Measurements from ENCODE around the gene MACROH2A1. TPM values are rescaled to one million over a fixed set of nuclear protein-coding genes. Genes with fewer than 3 reads are reported as not detected.

Gene MACROH2A1
- total and polyA plus RNA-seq, 10 of the 15 experiments (the other 5 are each of a cell fraction or from before 2014, with no cell fraction given) = 45.7 to 230 (median 196) TPM

DNA sequence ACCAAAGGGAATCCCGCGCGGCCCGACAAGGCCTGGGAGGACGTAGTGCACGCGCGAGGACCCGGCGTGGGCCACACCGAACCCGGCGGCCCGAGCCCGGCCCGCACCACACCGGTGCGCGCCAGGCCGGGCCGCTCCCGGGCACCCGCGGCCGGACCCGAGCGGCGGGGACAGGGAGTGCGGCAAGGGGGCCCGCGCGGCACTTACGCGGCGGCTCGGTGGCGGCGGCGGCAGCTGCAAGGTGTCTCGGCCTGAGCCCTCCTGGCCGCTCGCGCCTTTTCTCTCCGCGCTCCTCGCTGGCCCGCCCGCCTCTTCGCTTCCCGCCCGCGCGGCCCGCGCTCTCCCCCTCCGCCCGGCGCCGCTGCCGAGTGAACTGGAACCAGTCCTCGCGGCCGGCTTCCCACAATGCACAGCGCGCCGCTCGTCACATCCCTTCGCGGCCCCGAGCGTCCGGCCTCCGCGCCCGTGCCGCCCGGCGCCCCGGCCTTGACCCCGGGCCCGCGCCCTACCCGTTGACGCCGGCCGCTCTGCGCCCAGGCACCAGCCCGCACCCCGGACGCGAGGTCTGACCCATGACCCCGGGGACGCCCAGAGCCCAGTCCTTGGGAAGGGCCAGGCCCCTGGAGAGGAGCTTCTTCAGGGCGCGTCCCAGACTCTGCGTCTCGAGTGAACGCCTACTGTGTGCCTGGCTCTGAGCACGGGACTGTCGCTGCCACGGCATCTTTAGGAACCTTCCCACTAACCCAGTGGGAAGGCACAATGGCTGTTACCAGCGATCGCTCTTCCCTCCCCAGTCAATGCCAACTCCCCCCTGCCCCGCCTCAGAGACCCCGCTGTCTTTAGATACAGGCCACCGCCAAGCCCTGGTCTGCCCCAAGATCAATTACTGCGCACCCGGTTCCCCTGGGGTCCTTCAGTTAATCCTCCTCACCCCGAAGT lies at the start of gene MACROH2A1 (continued):
- peak; percentile 76; the same call in 1 of the 2 replicates for TF ChIP-seq POLR2AphosphoS2 (IDR thresholded peaks at IDR 0.05; ENCODE audit: low read depth, low read length)
- 0 out of 2 replicates have a peak, but pooled peaks have one; percentile 40 for TF ChIP-seq CHD1 (IDR thresholded peaks at IDR 0.05; ENCODE audit: low read depth, low read length)
- TF ChIP-seq RELA (IDR thresholded peaks at IDR 0.05; ENCODE audit: borderline replicate concordance, partially characterized antibody) = peak; percentile 52
- TF ChIP-seq STAT3 (IDR thresholded peaks at IDR 0.05; ENCODE audit: low read depth, low read length) = no peak
- TF ChIP-seq, protein P1, sequence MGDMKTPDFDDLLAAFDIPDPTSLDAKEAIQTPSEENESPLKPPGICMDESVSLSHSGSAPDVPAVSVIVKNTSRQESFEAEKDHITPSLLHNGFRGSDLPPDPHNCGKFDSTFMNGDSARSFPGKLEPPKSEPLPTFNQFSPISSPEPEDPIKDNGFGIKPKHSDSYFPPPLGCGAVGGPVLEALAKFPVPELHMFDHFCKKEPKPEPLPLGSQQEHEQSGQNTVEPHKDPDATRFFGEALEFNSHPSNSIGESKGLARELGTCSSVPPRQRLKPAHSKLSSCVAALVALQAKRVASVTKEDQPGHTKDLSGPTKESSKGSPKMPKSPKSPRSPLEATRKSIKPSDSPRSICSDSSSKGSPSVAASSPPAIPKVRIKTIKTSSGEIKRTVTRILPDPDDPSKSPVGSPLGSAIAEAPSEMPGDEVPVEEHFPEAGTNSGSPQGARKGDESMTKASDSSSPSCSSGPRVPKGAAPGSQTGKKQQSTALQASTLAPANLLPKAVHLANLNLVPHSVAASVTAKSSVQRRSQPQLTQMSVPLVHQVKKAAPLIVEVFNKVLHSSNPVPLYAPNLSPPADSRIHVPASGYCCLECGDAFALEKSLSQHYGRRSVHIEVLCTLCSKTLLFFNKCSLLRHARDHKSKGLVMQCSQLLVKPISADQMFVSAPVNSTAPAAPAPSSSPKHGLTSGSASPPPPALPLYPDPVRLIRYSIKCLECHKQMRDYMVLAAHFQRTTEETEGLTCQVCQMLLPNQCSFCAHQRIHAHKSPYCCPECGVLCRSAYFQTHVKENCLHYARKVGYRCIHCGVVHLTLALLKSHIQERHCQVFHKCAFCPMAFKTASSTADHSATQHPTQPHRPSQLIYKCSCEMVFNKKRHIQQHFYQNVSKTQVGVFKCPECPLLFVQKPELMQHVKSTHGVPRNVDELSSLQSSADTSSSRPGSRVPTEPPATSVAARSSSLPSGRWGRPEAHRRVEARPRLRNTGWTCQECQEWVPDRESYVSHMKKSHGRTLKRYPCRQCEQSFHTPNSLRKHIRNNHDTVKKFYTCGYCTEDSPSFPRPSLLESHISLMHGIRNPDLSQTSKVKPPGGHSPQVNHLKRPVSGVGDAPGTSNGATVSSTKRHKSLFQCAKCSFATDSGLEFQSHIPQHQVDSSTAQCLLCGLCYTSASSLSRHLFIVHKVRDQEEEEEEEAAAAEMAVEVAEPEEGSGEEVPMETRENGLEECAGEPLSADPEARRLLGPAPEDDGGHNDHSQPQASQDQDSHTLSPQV (IDR thresholded peaks at IDR 0.05) = no peak
- TF ChIP-seq RFX5 (IDR thresholded peaks at IDR 0.05; ENCODE audit: low read depth, low read length) = no peak
- TF ChIP-seq BHLHE40 (IDR thresholded peaks at IDR 0.05; ENCODE audit: borderline replicate concordance in 1 of 2, low read depth in 2 of 2, low read length in 1 of 2) = peak; percentile 84 to 98; a peak in 3 of 4 replicates
- TF ChIP-seq CREB1 (IDR thresholded peaks at IDR 0.05; ENCODE audit: low read depth) = peak; percentile 88
- TF ChIP-seq, protein P2, sequence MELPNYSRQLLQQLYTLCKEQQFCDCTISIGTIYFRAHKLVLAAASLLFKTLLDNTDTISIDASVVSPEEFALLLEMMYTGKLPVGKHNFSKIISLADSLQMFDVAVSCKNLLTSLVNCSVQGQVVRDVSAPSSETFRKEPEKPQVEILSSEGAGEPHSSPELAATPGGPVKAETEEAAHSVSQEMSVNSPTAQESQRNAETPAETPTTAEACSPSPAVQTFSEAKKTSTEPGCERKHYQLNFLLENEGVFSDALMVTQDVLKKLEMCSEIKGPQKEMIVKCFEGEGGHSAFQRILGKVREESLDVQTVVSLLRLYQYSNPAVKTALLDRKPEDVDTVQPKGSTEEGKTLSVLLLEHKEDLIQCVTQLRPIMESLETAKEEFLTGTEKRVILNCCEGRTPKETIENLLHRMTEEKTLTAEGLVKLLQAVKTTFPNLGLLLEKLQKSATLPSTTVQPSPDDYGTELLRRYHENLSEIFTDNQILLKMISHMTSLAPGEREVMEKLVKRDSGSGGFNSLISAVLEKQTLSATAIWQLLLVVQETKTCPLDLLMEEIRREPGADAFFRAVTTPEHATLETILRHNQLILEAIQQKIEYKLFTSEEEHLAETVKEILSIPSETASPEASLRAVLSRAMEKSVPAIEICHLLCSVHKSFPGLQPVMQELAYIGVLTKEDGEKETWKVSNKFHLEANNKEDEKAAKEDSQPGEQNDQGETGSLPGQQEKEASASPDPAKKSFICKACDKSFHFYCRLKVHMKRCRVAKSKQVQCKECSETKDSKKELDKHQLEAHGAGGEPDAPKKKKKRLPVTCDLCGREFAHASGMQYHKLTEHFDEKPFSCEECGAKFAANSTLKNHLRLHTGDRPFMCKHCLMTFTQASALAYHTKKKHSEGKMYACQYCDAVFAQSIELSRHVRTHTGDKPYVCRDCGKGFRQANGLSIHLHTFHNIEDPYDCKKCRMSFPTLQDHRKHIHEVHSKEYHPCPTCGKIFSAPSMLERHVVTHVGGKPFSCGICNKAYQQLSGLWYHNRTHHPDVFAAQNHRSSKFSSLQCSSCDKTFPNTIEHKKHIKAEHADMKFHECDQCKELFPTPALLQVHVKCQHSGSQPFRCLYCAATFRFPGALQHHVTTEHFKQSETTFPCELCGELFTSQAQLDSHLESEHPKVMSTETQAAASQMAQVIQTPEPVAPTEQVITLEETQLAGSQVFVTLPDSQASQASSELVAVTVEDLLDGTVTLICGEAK (IDR thresholded peaks at IDR 0.05; ENCODE audit: borderline replicate concordance) = 0 out of 2 replicates have a peak, but pooled peaks have one; percentile 21
- TF ChIP-seq IRF5 (IDR thresholded peaks at IDR 0.05; ENCODE audit: borderline replicate concordance) = no peak
- no peak for TF ChIP-seq SIX5 (IDR thresholded peaks at IDR 0.05; ENCODE audit: low read depth, low read length, severe bottlenecking)
- peak; percentile 95 for TF ChIP-seq POLR2A (IDR thresholded peaks at IDR 0.05; ENCODE audit: low read depth, low read length)
- no peak for TF ChIP-seq EP300 (IDR thresholded peaks at IDR 0.05; ENCODE audit: borderline replicate concordance in 1 of 2, control insufficient read depth in 1 of 2, low read depth in 2 of 2, low read length in 2 of 2)
- TF ChIP-seq MXI1 (IDR thresholded peaks at IDR 0.05; ENCODE audit: low read depth, low read length) = peak; percentile 70; the same call in 1 of the 2 replicates
- TF ChIP-seq NKRF (conservative IDR thresholded peaks at IDR 0.05) = peak; percentile 78
